ENCODE results near the gene AMOT.

DNA sequence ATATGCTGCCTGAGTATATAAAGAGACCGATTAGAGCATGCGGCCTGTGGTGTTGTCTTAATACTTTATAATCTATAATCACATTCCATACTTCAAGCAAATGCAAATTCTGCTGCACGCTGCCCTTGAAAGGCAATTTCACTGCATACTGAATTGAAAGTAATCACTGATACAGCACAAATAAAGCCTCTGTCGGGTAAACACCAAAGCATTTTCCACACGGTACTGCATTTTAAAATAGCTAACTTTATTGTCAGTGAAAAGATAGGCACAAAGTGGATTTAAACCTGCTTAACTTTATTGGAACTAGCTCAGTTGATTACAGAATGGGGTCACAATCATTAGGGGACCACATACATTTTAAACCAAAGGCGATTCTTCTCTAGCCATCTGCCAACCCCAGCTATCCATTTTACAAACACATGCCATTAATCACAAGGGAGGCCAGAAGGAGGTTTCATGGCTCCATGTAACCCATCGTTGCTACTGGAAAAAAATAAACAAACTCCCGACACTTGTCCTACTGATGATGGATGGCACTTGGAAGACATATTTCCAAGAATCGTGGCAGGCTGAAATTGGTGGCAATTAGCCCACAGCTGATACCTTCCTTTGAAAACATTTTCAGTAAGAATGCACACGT is 65.9 kb downstream of the AMOT start:
- TF ChIP-seq POLR2AphosphoS5 (IDR thresholded peaks at IDR 0.05) = no peak
- no peak for TF ChIP-seq CTCF (IDR thresholded peaks at IDR 0.05)

Measured in suprapubic skin (tissue), 3 donors.